ENCODE measurements around the gene FLYWCH1. TPM values are rescaled to one million over a fixed set of nuclear protein-coding genes. Genes with fewer than 3 reads are reported as not detected.

FLYWCH1 gene
- total and polyA plus RNA-seq, 9 of the 15 experiments (the other 6 are each of a cell fraction or from before 2014, with no cell fraction given), result 0.18 to 33.6 (median 11.3) TPM

- DNase-seq (ENCODE audit: extremely low read depth in 1 of 4, low spot score in 3 of 4), result peak; percentile 56 to 59 (median 58)
- Histone ChIP-seq H2AFZ (ENCODE audit: low read depth, low read length) (peak overlapping the region; percentile 85), H3K4me1 (replicated peaks in 1 of 2; ENCODE audit: control insufficient read depth in 2 of 2, insufficient read depth in 2 of 2, low read length in 2 of 2) (peaks cover 18 to 38% of the 10 kb centered on the region in 2 experiments), H3K9me3 (replicated peaks; ENCODE audit: control insufficient read depth, insufficient read depth, low read depth, low read length) (no peaks in the 10 kb centered on the region), H3K27me3 (ENCODE audit: control insufficient read depth in 2 of 2, insufficient read depth in 2 of 2, low read length in 2 of 2) (no peaks in the 10 kb centered on the region), H3K27ac (ENCODE audit: extremely low read depth, low read depth, low read length) (peak overlapping the region; percentile 76), H3K36me3 (ENCODE audit: control insufficient read depth, insufficient read depth, low read length) (peaks cover 19% of the 10 kb centered on the region; the same call in 2 of the 3 replicates), H3K79me2 (ENCODE audit: control insufficient read depth, insufficient read depth, low read length) (peaks cover 16% of the 10 kb centered on the region), H3K9me1 (ENCODE audit: control insufficient read depth, insufficient read depth, low read length) (no peaks in the 10 kb centered on the region), H3K9ac (ENCODE audit: insufficient read depth in 1 of 2, low read depth in 2 of 2, low read length in 2 of 2) (peak overlapping the region; percentile 66 to 93), H3K4me2 (ENCODE audit: insufficient read depth, low read length) (peak overlapping the region; percentile 91), H4K20me1 (replicated peaks; ENCODE audit: control insufficient read depth, insufficient read depth, low read length) (no peaks in the 10 kb centered on the region), H3K4me3 (peak overlapping the region; percentile 57)
- BruUV-seq (replicated peaks), result TSS peak; percentile 75
- POLR2A ChIA-PET, result interaction anchor here (0.6 to 1.4 kb wide), 6 partner anchors 15 to 110 kb away, joined by 3 to 5 read pairs (median 3); partner anchors contain the start of gene FLYWCH2
- WGBS (ENCODE audit: insufficient coverage, low coverage, missing lambda C conversion rate), result 5% methylated on average over 36 of the region's 39 CpGs
- intact Hi-C loops (cut with micrococcal nuclease) (no loop called here), in situ Hi-C loops (cut with MboI) (loop anchor here (5.0 kb wide), 1 partner anchor 40 kb away; no protein-coding TSS in a partner anchor)
- peak; percentile 66 for ATAC-seq
- peak; percentile 74 for FAIRE-seq
- CTCF ChIA-PET (ENCODE audit: low intra/inter-chr PET ratio), result interaction anchor here (0.6 kb wide), 1 partner anchor 715 kb away, joined by 3 read pairs; no protein-coding TSS in a partner anchor
- TF ChIP-seq ZFX (CRISPR knock-in tag; IDR thresholded peaks at IDR 0.05) (no peak), ZEB2 (IDR thresholded peaks at IDR 0.05) (no peak), FOXK1 (CRISPR knock-in tag; IDR thresholded peaks at IDR 0.05; ENCODE audit: borderline replicate concordance) (0 out of 2 replicates have a peak, but pooled peaks have one; percentile 23), ZNF197 (CRISPR knock-in tag; IDR thresholded peaks at IDR 0.05; ENCODE audit: low read depth) (no peak), POLR2AphosphoS2 (IDR thresholded peaks at IDR 0.05; ENCODE audit: low read length) (no peak), MAFG (tag; conservative IDR thresholded peaks at IDR 0.05) (peak; percentile 57), RNF2 (IDR thresholded peaks at IDR 0.05) (no peak), ZNF511 (CRISPR knock-in tag; IDR thresholded peaks at IDR 0.05) (no peak), ZKSCAN1 (IDR thresholded peaks at IDR 0.05; ENCODE audit: low read depth, low read length) (no peak)
- TF ChIP-seq, protein P1, sequence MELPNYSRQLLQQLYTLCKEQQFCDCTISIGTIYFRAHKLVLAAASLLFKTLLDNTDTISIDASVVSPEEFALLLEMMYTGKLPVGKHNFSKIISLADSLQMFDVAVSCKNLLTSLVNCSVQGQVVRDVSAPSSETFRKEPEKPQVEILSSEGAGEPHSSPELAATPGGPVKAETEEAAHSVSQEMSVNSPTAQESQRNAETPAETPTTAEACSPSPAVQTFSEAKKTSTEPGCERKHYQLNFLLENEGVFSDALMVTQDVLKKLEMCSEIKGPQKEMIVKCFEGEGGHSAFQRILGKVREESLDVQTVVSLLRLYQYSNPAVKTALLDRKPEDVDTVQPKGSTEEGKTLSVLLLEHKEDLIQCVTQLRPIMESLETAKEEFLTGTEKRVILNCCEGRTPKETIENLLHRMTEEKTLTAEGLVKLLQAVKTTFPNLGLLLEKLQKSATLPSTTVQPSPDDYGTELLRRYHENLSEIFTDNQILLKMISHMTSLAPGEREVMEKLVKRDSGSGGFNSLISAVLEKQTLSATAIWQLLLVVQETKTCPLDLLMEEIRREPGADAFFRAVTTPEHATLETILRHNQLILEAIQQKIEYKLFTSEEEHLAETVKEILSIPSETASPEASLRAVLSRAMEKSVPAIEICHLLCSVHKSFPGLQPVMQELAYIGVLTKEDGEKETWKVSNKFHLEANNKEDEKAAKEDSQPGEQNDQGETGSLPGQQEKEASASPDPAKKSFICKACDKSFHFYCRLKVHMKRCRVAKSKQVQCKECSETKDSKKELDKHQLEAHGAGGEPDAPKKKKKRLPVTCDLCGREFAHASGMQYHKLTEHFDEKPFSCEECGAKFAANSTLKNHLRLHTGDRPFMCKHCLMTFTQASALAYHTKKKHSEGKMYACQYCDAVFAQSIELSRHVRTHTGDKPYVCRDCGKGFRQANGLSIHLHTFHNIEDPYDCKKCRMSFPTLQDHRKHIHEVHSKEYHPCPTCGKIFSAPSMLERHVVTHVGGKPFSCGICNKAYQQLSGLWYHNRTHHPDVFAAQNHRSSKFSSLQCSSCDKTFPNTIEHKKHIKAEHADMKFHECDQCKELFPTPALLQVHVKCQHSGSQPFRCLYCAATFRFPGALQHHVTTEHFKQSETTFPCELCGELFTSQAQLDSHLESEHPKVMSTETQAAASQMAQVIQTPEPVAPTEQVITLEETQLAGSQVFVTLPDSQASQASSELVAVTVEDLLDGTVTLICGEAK (IDR thresholded peaks at IDR 0.05), result 0 out of 2 replicates have a peak, but pooled peaks have one; percentile 25
- TF ChIP-seq, protein P1 (CRISPR knock-in tag; IDR thresholded peaks at IDR 0.05), result no peak
These were observed 834 bp downstream of the FLYWCH1 start for GRCh38 chr16:2912330-2913199.

Data from K562 (cell line).